SK-N-SH treated with all-trans-retinoic acid at 6 μM for 48 hours (cell line): Measurements from ENCODE around the gene TTC8.

ENCODE experiments used
- ARNTL ChIP-seq: fragments of 450-650 bp; formaldehyde crosslinking; IDR thresholded peaks from 2 replicates; pipeline ENCODE4 v1.5.0; 2020; ENCODE audit warnings: low read depth, mild to moderate bottlenecking, moderate library complexity, borderline replicate concordance
- SNAI2 ChIP-seq: fragments of 250-450 bp; sonication (Bioruptor Pico); IDR thresholded peaks from 2 replicates; pipeline ENCODE4 v1.5.0; 2020; ENCODE audit warnings: mild to moderate bottlenecking, moderate library complexity
- TCF4 ChIP-seq: fragments of 250-450 bp; sonication (Bioruptor Pico); IDR thresholded peaks from 2 replicates; pipeline ENCODE4 v1.8.0; 2021; ENCODE audit warnings: mild to moderate bottlenecking, moderate library complexity, borderline replicate concordance
- TF ChIP-seq, protein P1 (sequence below): fragments of 250-450 bp; sonication (Bioruptor Pico); IDR thresholded peaks from 2 replicates; pipeline ENCODE4 v1.8.0; 2020; ENCODE audit warnings: mild to moderate bottlenecking, moderate library complexity, borderline replicate concordance
- TF ChIP-seq, protein P2 (sequence below): fragments of 250-450 bp; sonication (Bioruptor Pico); IDR thresholded peaks from 2 replicates; pipeline ENCODE4 v1.5.1; 2020; ENCODE audit warnings: low read depth, mild to moderate bottlenecking, moderate library complexity

- TF ChIP-seq SNAI2 (CRISPR knock-in tag) (no peak), TCF4 (CRISPR knock-in tag) (no peak), ARNTL (CRISPR knock-in tag) (no peak)
- TF ChIP-seq, protein P1, sequence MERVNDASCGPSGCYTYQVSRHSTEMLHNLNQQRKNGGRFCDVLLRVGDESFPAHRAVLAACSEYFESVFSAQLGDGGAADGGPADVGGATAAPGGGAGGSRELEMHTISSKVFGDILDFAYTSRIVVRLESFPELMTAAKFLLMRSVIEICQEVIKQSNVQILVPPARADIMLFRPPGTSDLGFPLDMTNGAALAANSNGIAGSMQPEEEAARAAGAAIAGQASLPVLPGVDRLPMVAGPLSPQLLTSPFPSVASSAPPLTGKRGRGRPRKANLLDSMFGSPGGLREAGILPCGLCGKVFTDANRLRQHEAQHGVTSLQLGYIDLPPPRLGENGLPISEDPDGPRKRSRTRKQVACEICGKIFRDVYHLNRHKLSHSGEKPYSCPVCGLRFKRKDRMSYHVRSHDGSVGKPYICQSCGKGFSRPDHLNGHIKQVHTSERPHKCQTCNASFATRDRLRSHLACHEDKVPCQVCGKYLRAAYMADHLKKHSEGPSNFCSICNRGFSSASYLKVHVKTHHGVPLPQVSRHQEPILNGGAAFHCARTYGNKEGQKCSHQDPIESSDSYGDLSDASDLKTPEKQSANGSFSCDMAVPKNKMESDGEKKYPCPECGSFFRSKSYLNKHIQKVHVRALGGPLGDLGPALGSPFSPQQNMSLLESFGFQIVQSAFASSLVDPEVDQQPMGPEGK, result no peak
- TF ChIP-seq, protein P2, sequence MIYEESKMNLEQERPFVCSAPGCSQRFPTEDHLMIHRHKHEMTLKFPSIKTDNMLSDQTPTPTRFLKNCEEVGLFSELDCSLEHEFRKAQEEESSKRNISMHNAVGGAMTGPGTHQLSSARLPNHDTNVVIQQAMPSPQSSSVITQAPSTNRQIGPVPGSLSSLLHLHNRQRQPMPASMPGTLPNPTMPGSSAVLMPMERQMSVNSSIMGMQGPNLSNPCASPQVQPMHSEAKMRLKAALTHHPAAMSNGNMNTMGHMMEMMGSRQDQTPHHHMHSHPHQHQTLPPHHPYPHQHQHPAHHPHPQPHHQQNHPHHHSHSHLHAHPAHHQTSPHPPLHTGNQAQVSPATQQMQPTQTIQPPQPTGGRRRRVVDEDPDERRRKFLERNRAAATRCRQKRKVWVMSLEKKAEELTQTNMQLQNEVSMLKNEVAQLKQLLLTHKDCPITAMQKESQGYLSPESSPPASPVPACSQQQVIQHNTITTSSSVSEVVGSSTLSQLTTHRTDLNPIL (CRISPR knock-in tag), result no peak
Observed at GRCh38 chr14:88775532-88775931, 48.9 kb upstream of the TTC8 start.
